Caco-2 (cell line): ENCODE data around the gene STARD3NL. TPM values are rescaled to one million over a fixed set of nuclear protein-coding genes. Genes with fewer than 3 reads are reported as not detected.

Experiments
- BruUV-seq: library from RNA; stranded (reverse); fragments of 400-500 nt; replicated peaks from 2 replicates; lab custom pipeline; 2021; lab: Mats Ljungman, UMichigan
- CTCF ChIA-PET: fragments of 300-600 bp; sonication (Branson Sonifier 250); formaldehyde crosslinking; loops from one replicate; lab custom pipeline; 2022; ENCODE audit warnings: antibody characterized with exemption; lab: Charles Lee
- POLR2A ChIA-PET: fragments of 300-600 bp; sonication (Branson Sonifier 250); formaldehyde crosslinking; loops from one replicate; lab custom pipeline; 2022; ENCODE audit warnings: antibody characterized with exemption; lab: Charles Lee
- DNase-seq, 2 experiments: peaks; one replicate each; pipeline versions ENCODE4 v3.0.0 to v3.0.0-alpha.2; 2020 to 2022
- H3K27me3 ChIP-seq: replicated peaks from 2 replicates; pipeline ENCODE4 v1.6.0; 2011; ENCODE audit warnings: low read length; ENCODE audit not compliant: control insufficient read depth, insufficient read depth
- H3K36me3 ChIP-seq: 2 replicates; pipeline ENCODE4 v1.5.1; 2011; ENCODE audit warnings: low read length; ENCODE audit not compliant: control insufficient read depth, insufficient read depth
- H3K4me1 ChIP-seq: fragments of 250-450 bp; sonication (Bioruptor Pico); 2 replicates; pipeline ENCODE4 v1.5.1; 2020; ENCODE audit warnings: mild to moderate bottlenecking
- H3K4me3 ChIP-seq: 2 replicates; pipeline ENCODE4 v1.5.1; 2011; ENCODE audit warnings: low read depth, mild to moderate bottlenecking, control low read depth, low read length
- H3K9me3 ChIP-seq: fragments of 250-450 bp; sonication (Bioruptor Pico); 2 replicates; pipeline ENCODE4 v1.5.1; 2020; ENCODE audit warnings: mild to moderate bottlenecking, moderate library complexity
- H3K27ac Mint-ChIP-seq: one replicate; pipeline ENCODE4 v1.8.0; 2022; ENCODE audit warnings: mixed read lengths; ENCODE audit not compliant: unreplicated experiment
- H3K27me3 Mint-ChIP-seq: one replicate; pipeline ENCODE4 v1.8.0; 2022; ENCODE audit warnings: mixed read lengths; ENCODE audit not compliant: insufficient read depth, unreplicated experiment
- H3K36me3 Mint-ChIP-seq: one replicate; pipeline ENCODE4 v1.8.0; 2022; ENCODE audit warnings: mild to moderate bottlenecking, mixed read lengths; ENCODE audit not compliant: insufficient read depth, unreplicated experiment
- H3K4me1 Mint-ChIP-seq: one replicate; pipeline ENCODE4 v1.8.0; 2022; ENCODE audit warnings: low read depth, mixed read lengths; ENCODE audit not compliant: unreplicated experiment
- H3K4me3 Mint-ChIP-seq: one replicate; pipeline ENCODE4 v1.8.0; 2022; ENCODE audit warnings: mild to moderate bottlenecking, moderate library complexity, mixed read lengths; ENCODE audit not compliant: unreplicated experiment
- H3K9me3 Mint-ChIP-seq: one replicate; pipeline ENCODE4 v1.8.0; 2022; ENCODE audit warnings: mixed read lengths; ENCODE audit not compliant: unreplicated experiment
- intact Hi-C: fragments of 100-400 bp; cut with micrococcal nuclease; formaldehyde crosslinking; loops from one replicate; pipeline ENCODE4 v1.10.0; 2022; ENCODE audit not compliant: unreplicated experiment
- total RNA-seq: library from RNA; stranded (reverse); gene quantifications from 2 replicates; pipeline ENCODE4 v1.2.3, GENCODE V29; 2022
- TF ChIP-seq, protein P1 (sequence below), 2 experiments: fragments of 200-600 bp in 1 of 2; IDR thresholded peaks; 1 replicate in 1 of 2; 2 replicates in 1 of 2; pipeline versions ENCODE4 v1.5.1 to v1.8.0; 2011 to 2022; ENCODE audit warnings: antibody characterized with exemption in 1 of 2, control low read depth in 1 of 2, inconsistent platforms in 1 of 2, low read depth in 1 of 2, low read length in 1 of 2, mild to moderate bottlenecking in 1 of 2, moderate library complexity in 1 of 2; ENCODE audit not compliant: insufficient read depth in 1 of 2, severe bottlenecking in 1 of 2, unreplicated experiment in 1 of 2

Gene STARD3NL
- total RNA-seq, 1 experiment from 2014 or later = 32.6 TPM

GRCh38 chr7:38206071-38206470 is 28.0 kb downstream of the STARD3NL start:
- BruUV-seq = no TSS peak
- H3K36me3 ChIP-seq = no peaks in the 10 kb centered on the region
- Mint-ChIP-seq H3K4me3 (no peak overlapping the region), H3K27me3 (no peaks in the 10 kb centered on the region), H3K27ac (no peak overlapping the region), H3K36me3 (no peaks in the 10 kb centered on the region), H3K9me3 (no peaks in the 10 kb centered on the region), H3K4me1 (no peaks in the 10 kb centered on the region)
- TF ChIP-seq, protein P1, sequence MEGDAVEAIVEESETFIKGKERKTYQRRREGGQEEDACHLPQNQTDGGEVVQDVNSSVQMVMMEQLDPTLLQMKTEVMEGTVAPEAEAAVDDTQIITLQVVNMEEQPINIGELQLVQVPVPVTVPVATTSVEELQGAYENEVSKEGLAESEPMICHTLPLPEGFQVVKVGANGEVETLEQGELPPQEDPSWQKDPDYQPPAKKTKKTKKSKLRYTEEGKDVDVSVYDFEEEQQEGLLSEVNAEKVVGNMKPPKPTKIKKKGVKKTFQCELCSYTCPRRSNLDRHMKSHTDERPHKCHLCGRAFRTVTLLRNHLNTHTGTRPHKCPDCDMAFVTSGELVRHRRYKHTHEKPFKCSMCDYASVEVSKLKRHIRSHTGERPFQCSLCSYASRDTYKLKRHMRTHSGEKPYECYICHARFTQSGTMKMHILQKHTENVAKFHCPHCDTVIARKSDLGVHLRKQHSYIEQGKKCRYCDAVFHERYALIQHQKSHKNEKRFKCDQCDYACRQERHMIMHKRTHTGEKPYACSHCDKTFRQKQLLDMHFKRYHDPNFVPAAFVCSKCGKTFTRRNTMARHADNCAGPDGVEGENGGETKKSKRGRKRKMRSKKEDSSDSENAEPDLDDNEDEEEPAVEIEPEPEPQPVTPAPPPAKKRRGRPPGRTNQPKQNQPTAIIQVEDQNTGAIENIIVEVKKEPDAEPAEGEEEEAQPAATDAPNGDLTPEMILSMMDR (IDR thresholded peaks at IDR 0.05; ENCODE audit: insufficient read depth in 1 of 2, low read depth in 1 of 2, low read length in 1 of 2, severe bottlenecking in 1 of 2, unreplicated experiment in 1 of 2) = no peak
- ChIA-PET CTCF (no interaction called here), POLR2A (no interaction called here)
- H3K9me3 ChIP-seq = no peaks in the 10 kb centered on the region; the same call in 1 of the 2 replicates
- intact Hi-C loops = no loop called here
- no peak for DNase-seq
- H3K4me1 ChIP-seq = no peaks in the 10 kb centered on the region
- no peaks in the 10 kb centered on the region for H3K27me3 ChIP-seq
- H3K4me3 ChIP-seq = no peak overlapping the region

GRCh38 chr7:38207843-38208242 is 29.8 kb downstream of the STARD3NL start:
- POLR2A ChIA-PET = no interaction called here
- CTCF ChIA-PET = no interaction called here

GRCh38 chr7:38211486-38211885 is 33.4 kb downstream of the STARD3NL start:
- ChIA-PET CTCF (no interaction called here), POLR2A (no interaction called here)
- intact Hi-C loops = no loop called here
- peaks cover 6% of the 10 kb centered on the region for H3K36me3 Mint-ChIP-seq
- no peaks in the 10 kb centered on the region for H3K4me1 Mint-ChIP-seq
- TF ChIP-seq, protein P1 (IDR thresholded peaks at IDR 0.05; ENCODE audit: insufficient read depth in 1 of 2, low read depth in 1 of 2, low read length in 1 of 2, severe bottlenecking in 1 of 2, unreplicated experiment in 1 of 2) = no peak
- Histone ChIP-seq H3K27me3 (no peaks in the 10 kb centered on the region), H3K9me3 (no peaks in the 10 kb centered on the region), H3K4me1 (no peaks in the 10 kb centered on the region), H3K36me3 (no peaks in the 10 kb centered on the region), H3K4me3 (no peak overlapping the region)
- H3K27ac Mint-ChIP-seq = no peak overlapping the region
- BruUV-seq = no TSS peak
- no peak for DNase-seq
- H3K4me3 Mint-ChIP-seq = no peak overlapping the region
- H3K9me3 Mint-ChIP-seq = no peaks in the 10 kb centered on the region
- H3K27me3 Mint-ChIP-seq = no peaks in the 10 kb centered on the region

More at GRCh38 chr7:38207843-38208242, 29.8 kb downstream of the STARD3NL start:
- Mint-ChIP-seq H3K27ac (no peak overlapping the region), H3K4me3 (no peak overlapping the region), H3K27me3 (no peaks in the 10 kb centered on the region), H3K4me1 (no peaks in the 10 kb centered on the region), H3K9me3 (no peaks in the 10 kb centered on the region), H3K36me3 (peaks cover 6% of the 10 kb centered on the region)
- TF ChIP-seq, protein P1 (IDR thresholded peaks at IDR 0.05; ENCODE audit: insufficient read depth in 1 of 2, low read depth in 1 of 2, low read length in 1 of 2, severe bottlenecking in 1 of 2, unreplicated experiment in 1 of 2) = no peak
- no peak for DNase-seq
- no peaks in the 10 kb centered on the region; the same call in 1 of the 2 replicates for H3K9me3 ChIP-seq
- no peaks in the 10 kb centered on the region for H3K27me3 ChIP-seq
- H3K4me3 ChIP-seq = no peak overlapping the region
- BruUV-seq = no TSS peak
- no peaks in the 10 kb centered on the region for H3K4me1 ChIP-seq
- intact Hi-C loops = no loop called here
- no peaks in the 10 kb centered on the region for H3K36me3 ChIP-seq
